Measurements from ENCODE around the gene DEPP1.

DEPP1 gene

DNA sequence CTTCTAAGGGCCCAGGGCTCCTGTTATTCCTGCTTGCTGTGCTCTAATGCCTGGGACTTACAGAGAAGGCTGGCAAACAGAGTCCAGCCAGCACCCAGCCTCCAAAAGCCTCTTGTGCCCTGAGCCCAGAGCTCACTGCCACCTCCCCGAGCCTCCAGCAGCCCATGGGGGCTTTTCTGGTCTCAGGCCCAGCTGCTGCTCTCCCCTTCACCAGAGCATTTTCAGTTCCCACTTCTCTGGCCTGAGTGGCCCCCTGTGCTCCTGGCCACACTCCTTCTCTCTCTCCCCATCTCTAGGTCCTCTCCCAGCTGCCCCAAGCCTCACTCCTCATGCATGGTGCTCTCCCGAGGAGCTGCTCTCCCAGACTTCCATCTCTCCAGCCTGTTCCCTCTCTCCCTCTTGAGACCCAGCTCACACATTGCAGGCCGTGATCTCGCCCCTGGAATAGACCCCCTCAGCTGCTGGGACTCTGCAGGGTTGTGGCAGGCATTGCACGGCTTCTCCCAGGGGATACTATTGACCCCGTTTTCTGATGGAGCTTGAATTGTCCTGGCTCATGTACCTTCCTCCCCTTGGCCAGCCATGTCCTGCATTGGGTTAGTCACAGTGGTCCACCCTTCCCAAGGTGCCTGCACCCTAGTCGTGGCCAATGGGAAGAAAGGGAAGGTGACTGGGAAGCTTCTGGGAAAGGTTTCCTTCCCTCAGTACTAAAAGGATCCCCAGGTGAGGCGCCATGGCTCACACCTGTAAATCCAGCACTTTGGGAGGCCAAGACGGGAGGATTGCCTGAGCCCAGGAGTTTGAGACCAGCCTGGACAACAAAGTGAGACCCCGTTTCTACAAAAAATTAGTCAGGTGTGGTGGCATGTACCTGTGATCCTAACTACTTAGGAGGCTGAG is 28.0 kb downstream of the DEPP1 start:
- no peak for DNase-seq

DNA sequence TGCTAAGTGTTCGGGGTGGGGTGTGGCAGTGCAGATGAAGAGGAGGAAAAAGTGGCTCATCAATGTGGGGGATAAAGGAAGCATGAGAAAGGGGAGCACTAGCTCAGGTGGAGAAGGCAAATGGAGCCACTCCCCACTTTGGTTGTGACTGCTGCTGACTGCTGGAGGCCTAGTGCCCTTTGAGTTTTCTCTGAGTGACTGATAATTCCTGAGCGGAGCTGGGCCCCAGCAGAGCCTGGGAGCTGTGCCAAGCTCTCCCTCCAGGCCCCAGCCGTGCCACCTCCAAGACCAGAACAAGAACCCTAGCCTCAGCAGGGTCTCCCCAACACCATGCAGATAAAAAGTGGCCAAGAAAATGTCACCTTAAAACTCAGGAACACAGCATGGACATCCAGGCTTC is 28.7 kb downstream of the DEPP1 start:
- DNase-seq = no peak

DNA sequence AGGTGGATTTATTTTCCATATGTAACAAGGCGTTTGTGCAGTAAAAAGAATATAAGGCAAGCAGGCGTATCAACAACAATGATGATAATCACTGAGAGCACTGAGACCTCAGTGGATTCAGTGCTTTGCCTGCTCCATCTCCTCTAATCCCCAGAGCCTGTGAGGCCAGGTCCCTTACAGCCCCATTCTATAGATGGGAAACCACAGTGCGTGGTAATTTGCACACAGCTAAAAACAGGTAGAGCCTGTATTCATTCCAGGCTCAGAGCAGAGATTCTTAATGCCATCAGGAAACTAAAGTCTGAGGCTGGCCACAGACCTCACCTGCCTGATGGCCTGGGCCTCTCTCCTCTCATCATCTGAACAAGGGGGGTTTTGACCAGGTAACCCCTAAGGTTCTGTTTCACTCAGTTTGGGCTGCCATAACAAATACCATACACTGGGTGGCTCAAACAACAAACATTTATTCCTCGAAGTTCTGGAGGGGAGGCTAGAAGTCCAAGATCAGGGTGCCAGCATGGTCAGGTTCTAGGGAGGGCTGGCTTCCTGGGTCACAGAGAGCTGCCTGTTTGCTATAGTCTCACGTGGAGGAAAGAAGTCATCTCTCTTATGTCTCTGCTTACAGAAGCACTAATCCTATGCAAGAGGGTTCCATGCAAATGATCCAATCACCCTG is 29.3 kb downstream of the DEPP1 start:
- DNase-seq = no peak

DNA sequence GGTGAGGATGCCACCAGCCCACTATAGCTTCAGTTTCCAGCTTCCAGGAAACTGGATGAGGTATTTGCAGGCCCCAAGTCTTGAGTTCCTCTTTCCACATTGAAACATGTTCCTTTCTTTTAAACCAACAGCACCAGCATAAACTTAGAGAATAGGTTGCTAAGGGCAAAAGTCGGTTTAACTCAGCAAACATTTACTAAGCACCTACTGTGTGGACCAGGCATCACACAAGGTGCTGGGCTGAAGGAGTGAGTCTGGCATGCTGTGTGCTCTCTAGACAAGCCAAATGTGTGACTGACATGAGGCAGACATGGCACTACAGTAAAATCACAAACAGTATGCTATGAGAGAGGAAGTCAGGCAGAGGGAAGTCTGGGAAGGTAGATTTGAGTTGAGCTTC is 30.0 kb downstream of the DEPP1 start:
- DNase-seq = no peak

DNA sequence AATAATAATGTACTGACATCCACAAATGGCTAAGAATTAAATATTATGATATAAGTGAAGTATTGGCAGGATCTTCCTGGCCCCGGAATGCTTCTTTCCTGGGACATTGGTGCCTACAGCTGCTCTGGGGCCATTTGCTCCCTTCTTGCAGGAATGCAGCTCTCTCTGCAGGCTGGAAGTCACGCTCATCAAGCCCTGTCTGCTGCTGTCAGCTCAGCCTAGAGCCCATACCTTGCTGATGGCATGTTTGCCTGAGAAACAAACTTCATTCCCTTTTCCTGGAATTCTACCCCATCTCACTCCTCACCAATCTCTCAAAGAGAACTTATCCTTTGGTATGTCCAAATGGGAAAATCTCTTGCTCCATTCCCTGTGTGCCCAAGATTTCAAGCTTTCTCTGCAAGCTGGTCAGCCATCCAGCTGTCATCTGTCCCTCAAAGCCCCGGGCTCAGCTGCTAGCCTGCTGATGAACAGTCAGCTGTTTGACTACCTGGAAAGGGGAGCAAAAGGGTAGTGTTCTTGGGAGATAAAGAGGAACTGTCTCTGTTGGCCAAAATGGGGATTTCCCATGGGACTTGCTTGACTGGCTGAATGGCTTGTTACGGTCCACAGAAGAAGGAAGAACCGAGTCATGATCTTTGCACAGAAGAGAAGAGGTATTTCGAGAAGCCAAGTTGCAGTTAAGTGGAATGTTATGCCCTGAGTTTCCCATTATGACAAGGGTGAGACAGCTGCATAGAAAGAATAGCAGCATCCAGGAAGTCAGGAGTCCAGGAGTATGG is 31.0 kb downstream of the DEPP1 start:
- DNase-seq = no peak

DNA sequence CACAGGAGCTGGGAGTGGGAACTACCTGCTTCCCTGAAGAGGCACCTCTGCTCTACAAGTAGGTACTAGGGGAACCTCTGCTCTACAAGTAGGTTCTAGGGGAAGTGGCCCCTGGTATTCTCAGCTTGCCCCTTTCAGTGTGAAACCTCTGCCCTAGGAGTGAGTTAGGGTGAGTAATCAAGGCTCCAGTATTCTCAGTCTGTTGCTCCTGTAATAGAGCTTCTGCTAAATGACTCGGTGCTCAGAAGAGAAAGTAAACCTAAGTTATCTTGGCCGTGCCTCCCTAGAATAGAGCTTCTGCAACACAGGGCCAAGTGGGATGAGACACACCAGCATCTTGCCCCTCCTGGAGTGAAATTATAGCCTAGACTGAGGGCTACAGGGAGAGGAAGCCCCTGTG is 32.4 kb downstream of the DEPP1 start:
- no peak for DNase-seq

DNA sequence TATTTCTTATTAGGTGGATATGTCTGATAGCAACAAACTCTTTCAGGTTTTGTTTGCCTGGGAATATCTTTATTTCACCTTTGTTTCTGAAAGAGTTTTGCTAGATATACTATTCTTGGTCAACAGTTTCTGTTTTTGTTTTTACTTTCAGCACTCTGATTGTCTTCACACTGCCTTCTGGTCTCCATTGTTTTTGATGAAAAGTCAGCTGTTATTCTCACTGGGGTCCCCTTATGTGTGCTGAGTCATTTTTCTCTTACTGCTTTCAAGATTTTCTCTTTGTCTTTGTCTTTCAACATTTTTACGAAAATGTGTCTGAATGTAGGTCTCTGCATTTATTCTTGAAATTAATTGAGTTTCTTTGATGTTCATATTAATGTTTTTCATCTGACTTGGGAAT is 34.3 kb downstream of the DEPP1 start:
- no peak for DNase-seq

DNA sequence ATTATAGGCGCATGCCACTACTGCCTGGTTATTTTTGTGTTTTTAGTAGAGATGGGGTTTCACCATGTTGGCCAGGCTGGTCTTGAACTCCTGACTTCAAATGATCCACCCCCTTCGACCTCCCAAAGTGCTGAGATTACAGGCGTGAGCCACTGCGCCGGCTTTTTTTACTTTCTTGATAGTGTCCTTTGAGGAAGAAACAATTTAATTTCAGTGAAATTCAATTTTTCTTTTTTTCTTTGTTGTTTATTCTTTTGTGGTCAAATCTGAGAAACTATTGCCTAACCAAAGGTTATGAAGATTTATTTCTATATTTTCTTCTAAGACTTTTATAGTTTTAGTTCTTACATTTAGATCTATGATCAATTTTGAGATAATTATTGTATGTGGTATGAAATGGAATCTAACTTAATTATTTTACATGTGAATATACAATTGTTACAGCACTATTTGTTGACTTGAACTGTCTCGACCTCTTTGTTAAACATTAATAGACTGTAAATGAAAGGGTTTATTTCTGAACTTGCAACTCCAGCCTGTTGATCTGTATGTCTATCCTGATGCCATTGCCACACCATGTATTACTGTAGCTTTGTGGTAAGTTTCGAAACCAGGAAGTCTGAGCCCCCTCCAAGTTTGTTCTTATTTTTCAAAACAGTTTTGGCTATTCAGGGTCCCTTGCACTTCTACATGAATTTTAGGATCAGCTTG is 38.8 kb downstream of the DEPP1 start:
- DNase-seq = no peak

DNA sequence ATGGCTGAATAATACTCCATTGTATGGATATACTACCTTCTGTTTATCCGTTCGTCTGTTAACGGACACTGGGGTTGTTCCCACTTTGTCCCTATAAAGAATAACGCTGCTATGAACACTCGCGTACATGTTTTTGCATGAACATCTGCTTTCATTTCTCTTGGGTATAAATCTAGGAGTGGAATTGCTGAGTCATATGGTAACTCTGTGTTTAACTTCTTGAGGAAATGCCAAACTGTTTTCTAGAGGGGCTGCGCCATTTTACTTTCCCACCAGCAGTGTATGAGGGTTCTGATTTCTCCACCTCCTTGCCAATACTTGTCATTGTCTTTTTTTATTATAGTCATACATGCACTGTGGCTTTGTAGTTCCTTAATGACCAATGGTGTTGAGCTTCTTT is 39.7 kb downstream of the DEPP1 start:
- no peak for DNase-seq

DNA sequence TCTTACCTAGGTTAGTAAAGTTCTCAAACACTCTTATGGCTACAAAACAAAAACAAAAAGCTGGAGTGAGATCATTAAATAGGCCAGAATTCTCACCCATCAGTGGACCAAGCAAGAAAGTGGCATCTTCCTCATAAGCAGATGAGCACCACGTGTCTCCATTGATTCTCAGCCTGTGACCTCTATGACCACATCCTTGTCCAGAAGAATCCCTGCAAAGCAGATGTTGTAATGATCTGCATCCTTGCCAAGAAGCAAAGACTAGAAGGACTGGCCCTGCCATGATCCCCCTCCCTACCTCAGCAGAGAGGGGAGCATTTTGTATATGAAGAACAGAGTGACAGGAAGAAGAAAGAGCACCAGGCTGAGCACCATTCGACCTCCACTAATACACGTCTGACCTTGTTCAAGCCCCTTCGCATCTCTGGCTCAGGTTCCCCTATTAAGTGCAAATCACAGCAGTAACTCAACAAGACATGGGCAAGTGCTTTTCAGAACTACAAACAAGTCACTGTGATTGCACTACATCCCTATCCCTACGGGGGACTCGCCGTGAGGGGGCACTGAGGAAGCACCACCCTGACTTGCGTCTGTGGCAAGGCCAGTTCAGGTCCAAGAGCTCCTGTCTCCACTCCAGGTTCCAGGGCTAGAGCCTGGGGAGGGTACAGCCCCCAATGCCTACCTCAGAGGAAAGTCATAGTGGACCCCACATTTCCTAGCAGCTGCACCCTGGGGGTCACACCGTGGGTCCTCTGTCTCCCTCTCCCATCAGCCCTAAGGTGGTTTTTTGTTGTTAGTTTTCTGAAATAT is 41.2 kb downstream of the DEPP1 start:
- no peak for DNase-seq

DNA sequence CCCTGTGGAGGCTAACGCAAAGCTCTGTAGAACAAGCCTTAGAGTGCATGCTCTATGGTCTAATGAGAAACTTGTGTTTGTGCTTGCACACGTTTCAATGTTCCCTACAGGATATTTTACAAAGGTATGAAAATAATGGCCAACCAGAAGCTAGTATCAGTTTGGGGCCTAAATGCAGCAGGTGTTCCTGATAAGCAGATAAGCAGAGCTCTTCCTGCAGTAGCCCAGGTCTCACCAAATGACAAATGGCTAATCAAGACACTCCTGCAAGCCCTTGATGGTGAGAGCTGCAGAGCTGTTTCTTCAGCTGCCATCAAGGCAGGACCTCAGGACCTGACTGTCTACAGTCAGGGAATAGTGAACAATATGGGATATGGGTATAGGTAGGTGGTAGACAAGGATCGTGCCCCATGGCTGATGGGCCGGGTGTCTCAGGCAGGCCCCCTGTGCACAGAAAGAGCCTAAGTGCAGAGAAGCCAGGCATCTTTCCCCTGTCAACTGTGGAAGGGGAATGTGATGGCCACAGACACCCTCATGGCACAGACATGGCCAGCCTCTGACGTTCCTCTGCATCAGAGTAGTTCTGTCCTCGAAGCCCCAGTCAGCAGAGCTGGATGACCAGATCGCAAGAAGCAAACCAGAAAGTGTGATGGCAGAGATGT is 42.2 kb downstream of the DEPP1 start:
- DNase-seq = no peak

DNA sequence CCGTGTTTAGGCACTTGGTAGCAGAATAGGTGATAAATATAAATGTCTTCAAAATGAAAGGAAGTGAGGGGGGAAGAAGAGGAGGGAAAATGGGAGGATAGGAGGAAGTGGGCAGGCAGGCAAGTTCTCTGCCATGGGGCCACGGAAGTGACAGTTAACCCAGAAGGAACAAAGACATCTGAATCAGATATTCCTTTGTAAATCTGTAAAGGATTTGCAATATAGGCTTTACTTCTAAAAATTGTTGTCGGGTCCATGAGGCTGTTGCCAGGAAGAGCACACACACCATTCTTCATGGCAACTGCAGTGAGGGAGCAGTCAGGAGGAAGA is 42.7 kb downstream of the DEPP1 start:
- DNase-seq = no peak

DNA sequence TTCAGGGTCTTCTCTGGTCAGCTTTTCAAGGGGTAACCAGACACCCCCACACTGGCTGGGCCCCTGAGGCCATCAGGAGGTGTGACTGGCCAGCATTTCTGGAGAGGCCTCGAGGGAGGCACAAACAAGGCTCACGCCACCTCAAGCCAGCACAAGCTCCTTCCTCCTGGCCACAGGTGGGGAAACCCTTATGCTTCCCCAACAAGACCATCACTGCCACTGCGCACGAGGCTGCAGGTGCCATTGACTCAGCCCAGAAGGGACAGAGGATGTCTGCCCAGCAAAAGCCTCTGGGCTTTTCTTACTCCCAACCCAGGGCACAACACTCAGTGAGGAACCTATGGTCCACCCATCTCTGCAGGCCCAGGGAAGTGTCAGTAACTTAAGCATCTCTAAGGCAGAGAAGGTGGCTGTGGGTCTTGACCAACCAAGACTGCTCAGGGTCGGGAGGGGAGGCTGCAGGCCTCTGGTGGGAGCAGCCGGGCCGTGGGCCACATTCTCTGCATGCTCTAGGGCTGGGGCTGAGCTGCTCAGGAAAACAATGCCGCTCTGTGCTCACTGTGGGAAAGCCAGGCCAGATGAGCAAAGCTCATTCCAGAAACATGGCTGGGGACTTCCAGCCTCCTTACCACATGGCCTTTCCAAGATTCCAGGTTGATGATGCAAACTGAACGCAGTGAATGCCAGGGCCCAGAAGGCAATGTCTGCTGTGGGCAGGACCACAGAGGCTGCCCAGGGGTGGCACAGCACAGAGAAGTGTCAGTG is 43.2 kb downstream of the DEPP1 start:
- no peak for DNase-seq

DNA sequence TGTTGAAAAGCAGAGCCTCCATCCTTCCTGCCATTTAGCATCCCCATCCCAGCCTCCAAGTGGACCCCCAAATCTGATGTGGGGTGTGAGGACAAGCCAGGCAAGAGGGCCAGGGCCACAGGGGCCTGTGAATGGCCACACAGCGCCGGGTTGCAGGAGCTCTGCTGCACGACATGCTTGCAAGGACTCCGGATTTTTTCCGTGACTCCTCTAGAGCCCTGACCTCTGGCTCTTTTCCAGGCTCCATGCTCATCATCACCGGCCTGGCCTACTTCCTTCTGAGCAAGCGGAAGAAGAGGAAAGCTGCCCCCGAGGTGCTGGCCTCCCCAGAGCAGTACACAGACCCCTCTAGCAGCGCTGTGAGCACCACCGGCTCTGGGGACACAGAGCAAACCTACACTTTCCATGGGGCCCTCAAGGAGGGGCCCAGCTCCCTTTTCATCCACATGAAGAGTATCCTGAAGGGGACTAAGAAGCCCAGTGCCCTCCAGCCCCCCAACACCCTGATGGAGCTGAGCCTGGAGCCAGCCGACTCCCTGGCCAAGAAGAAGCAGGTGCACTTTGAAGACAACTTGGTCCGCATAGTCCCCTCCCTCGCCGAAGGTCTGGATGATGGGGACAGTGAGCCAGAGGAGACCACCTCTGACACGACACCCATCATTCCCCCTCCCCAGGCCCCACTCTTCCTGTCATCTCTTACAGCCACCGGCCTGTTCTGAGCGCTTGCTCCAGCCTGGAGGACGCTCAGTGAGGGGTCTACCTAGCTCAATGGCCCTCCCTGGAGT is 44.0 kb downstream of the DEPP1 start:
- no peak for DNase-seq

DNA sequence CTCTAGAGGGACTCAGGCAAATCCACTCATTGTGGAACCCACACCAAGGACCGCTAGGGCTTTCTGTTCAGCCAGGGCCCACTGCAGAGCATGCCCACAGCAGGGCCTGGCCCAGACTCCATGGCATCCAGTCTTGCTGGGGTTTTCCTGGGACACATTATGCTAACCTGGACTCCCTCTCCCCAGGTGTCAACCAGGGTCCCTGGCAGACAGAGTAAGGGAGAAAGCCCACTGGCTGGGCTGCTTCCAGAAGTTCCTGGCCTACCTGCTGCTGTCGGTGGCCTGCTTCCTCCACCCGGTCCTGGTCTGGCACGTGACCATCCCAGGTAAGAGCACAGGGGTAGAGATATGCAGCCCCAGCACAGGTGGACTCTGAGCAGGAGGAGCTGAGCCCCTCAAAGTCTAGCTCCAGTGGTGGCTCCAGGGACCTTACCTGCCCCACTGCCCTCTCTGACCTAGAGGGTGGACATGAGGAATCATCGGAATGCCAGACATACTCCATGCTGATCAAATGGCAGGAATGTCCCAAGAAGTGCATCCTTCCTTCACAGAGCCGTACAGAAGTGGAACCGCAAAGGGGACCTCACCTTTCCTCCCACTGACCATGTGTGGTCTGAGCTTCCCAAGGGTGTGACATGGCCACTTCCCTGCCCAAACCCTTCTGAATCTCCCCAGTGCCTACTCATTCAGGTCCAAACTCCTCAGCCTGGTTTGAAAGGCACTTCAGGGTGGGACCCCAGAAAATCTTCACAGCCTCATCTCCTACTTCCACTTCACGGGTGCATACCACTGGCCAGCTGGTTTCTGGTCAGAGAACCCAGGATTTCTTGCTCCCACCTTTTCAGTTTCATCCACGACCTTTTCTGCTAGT is 44.9 kb downstream of the DEPP1 start:
- DNase-seq = no peak

DNA sequence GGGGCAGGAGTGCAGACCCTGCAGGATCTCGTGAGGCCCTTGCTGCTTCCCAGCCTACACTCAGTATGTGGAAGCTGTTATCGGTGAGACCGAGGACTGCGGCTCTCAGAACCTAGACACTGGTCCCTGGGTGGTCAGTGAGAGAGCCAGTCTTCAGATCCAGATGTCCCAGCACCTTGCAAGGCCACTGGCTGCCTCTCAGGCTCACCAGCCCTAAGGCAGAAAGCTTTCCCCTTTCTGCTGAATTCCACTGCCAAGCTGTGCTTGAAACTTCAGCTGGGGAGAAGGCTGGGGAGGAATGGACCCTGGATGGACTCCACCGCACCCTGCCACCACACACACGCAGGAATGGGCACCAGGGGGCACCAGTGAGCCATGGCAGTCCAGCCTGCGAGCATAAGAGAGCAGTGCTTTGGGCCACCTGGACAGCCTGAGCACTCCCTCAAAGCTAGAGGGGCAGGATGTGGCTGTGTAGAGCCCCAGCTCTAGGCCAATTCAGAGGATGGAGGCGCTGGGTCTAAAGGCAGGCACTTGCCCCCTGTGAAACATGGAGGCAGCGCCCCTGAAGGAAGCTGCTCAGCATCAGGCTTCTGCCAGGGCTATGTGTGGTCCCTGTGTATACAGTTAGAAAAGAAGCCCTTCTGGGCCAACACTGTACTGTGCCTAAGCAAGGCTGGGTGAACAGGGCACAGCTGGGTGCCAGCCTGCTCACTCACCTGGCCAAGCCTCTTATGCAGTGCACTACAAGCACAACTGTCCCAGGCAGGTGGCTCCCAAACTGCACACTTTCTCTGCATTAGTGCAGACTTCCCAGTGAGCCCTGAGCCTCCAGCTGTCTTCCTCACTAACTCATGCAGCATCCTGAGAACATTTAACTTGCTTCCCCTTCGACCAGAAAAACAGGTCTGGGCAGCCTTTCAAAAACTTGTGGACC is 45.8 kb downstream of the DEPP1 start:
- no peak for DNase-seq

DNA sequence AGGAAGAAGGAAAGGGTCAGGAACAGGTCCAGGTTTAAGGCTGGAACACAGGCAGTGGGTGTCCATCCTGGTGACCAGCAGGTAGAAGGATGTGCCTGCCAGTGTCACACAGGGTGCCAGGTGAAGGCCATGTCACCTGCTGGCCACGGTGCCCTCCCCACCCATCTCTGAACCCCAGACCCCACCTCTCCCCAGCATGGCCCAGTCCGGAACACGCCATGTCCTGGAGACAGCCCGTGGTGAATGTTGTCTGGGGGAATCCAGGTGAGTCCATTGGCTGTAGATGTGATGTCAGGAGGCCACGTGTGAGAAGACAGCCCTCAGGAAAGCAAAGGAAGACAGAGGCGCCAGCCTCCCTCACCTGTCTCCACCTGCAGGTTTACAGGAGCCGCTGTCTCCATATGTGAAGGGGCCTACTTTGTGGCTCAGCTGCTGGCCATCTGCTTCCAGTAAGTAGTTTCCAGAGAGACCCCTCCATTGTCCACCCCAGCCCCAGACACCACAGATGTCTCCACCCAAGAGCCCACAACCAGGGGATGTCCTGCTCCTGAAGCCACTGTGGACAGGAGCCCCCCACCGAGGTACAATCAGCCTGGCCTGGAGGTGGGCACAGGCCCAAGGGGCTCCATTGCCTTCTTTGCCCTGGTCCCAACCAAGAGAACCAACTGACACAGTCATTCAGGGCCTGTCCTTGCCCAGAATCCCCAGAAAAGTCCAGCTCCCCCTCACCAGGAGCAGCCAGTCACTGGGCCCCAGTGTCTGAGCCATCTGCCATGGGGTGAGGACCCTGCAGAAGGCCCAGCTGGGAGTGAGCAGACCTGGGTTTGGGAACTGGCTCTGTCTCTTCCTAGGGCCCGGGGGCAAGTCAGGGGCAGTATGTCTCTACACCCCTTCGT is 46.7 kb downstream of the DEPP1 start:
- no peak for DNase-seq
